Activated naive CD4-positive, alpha-beta T cell (primary cell): ENCODE data around the gene METTL26.
A peak's percentile ranks its signal among the peaks of the same experiment; 100 is the strongest.

Experiments used
- DNase-seq, 4 experiments: peaks; one replicate each; lab custom pipeline; 2025; lab: John Stamatoyannopoulos, UW

The METTL26 gene

GRCh38 chr16:595942-596735 lies 40.0 kb downstream of the METTL26 start:
- no peak for DNase-seq

GRCh38 chr16:595094-595528 lies 41.0 kb downstream of the METTL26 start:
- no peak for DNase-seq

- DNase-seq, result no peak
Measured at GRCh38 chr16:593807-594206, 42.3 kb downstream of the METTL26 start.

GRCh38 chr16:593406-593805 lies 42.7 kb downstream of the METTL26 start:
- DNase-seq, result no peak

GRCh38 chr16:592518-593306 lies 43.4 kb downstream of the METTL26 start:
- no peak for DNase-seq

- DNase-seq, result no peak
Measured at GRCh38 chr16:591892-592517, 44.1 kb downstream of the METTL26 start.

GRCh38 chr16:591231-591630 lies 44.9 kb downstream of the METTL26 start:
- DNase-seq, result no peak

- DNase-seq, result no peak
Measured at GRCh38 chr16:590815-591200, 45.3 kb downstream of the METTL26 start.

- no peak for DNase-seq
Measured at GRCh38 chr16:590188-590814, 45.8 kb downstream of the METTL26 start.

GRCh38 chr16:589658-590187 lies 46.4 kb downstream of the METTL26 start, which contains the start of gene RAB40C:
Gene RAB40C, plus strand, starts transcription at chr16:590066. Its CDS starts 226 bp downstream, at chr16:590292.
- peak; percentile 98 to 99 (median 99) for DNase-seq

- peak; percentile 98 to 99 (median 99) for DNase-seq
Measured at GRCh38 chr16:588889-589657, 47.0 kb downstream of the METTL26 start.

- DNase-seq, result peak in 3 of 4 experiments; percentile 42 to 57 (median 46)
Measured at GRCh38 chr16:588639-588888, 47.5 kb downstream of the METTL26 start.

GRCh38 chr16:586645-587590 lies 49.2 kb downstream of the METTL26 start:
- DNase-seq, result no peak

- no peak for DNase-seq
Measured at GRCh38 chr16:586047-586644, 50.0 kb downstream of the METTL26 start.

GRCh38 chr16:585351-585750 lies 50.8 kb downstream of the METTL26 start:
- DNase-seq, result no peak
